ENCODE data around the gene NGFR.

DNA sequence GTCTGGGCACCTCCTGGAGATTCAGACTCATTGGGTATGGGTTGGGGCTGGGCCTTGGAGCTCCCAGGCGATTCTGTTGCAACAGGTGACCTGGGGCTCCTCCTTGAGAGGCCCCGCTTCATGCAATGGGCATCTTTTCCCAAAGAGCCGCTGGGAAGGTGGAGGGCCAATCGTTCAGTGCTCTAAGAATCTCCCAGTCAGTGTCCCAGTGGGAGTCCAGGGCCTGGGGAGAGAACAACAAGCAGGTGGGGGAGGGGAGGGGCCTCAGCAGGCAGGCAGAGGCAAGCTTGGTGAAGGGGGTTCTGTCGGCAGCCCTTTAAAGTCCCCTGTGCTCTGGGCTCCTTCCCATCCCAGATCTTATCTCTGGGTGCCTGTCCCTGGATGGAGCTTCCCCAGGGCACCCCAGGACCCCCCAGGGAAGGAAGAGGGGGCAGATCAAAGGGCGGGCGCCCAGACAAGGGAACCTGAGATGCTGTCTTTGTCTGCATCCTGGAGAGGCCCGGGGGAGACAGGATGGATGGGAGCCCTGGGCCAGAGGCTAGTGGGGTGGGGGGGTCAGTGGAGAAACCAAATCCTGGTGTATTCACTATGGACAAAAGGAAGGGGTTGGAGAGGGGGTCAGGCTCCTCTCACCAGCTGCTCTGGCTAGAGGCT is 50.0 kb downstream of the NGFR start:
- TF ChIP-seq CTCF (IDR thresholded peaks at IDR 0.05) (no peak), EP300 (IDR thresholded peaks at IDR 0.05) (no peak), POLR2A (IDR thresholded peaks at IDR 0.05) (no peak)
